A549 treated with Hydrocortisone at 1 μM for 4 hours (cell line): ENCODE measurements around the gene SERPINA4. TPM values are rescaled to one million over a fixed set of nuclear protein-coding genes. Genes with fewer than 3 reads are reported as not detected.

ENCODE experiments used
- total RNA-seq: library from RNA; stranded (reverse); fragments of 200-300 nt; extraction: Qiagen RNA extraction; gene quantifications from 5 replicates; pipeline ENCODE4 v1.2.3, GENCODE V29; 2022

Gene SERPINA4
- 0.05 to 0.08 TPM (median 0.06 TPM) in 3 of 5 replicates, not detected in the others for total RNA-seq

GRCh38 chr14:94560751-94561655 is at the start of gene SERPINA4:
Gene SERPINA4 (plus strand): TSS chr14:94561442. CDS start chr14:94563483, 2,041 bp downstream.

DNA sequence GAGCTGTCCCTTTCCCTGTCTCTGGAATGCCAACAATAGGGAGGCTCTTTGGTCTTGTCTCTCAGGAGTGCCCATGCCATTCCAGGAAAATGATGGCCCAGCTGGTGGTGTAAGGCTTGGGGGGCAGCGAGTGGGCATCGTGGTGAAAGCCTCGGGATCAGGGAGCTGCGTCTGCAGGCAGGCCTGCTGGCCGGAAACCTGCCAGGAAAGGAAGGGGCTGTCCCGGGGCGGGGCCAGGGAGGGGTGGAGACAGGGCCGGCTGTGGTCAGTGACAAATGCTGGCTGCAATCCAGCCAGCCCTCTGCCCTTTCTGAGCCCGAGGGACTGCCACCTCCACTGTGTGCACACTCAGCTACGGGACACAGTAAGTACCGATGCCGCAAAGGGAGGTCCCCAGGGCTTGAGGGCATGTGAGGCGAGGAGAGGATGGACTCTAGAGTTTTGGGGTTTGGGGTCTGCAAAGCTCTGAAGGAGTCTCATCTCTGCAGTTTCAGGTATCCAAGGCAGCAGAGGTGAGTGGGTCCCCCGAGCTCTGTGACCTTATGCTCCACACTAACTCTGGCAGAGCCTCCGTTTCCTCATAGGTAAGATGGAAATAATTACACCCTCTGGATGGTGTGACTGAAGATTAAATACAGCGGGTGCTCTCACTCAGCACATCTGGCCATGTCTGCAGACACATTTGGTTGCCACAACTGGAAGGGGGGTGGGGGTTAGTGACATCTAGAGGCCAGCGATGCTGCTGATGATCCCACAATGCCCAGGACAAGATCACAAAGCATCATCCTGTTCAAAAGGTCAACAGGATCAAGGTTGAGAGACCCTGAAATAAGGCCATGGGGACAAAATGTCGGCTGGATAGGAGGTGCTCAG is 20.1 kb downstream of the SERPINA4 start, which contains the start of gene SERPINA5:
Gene SERPINA5 (plus strand): TSS at position 300 of the 873 bp plus-strand sequence. CDS start 5,937 bp downstream, outside the sequence.

GRCh38 chr14:94612174-94612573 is 50.9 kb downstream of the SERPINA4 start, which contains the start of gene SERPINA3:
Gene SERPINA3 (plus strand): TSS chr14:94612391. CDS start chr14:94614442, 2,051 bp downstream.

Other genes starting within 250 kb of the SERPINA4 start
- 0.92 to 1.4 TPM (median 1.2 TPM) in 5 replicates for gene SERPINA6, start 238.1 kb upstream of the SERPINA4 start, total RNA-seq
- gene SERPINA2, start 194.7 kb upstream of the SERPINA4 start, total RNA-seq, result not detected in 5 replicates
- gene SERPINA1, start 172.8 kb upstream of the SERPINA4 start, total RNA-seq, result 1.2 to 2.2 TPM (median 1.9 TPM) in 5 replicates
- not detected in 5 replicates for gene SERPINA11, start 108.6 kb upstream of the SERPINA4 start, total RNA-seq
- not detected in 5 replicates for gene SERPINA9, start 85.2 kb upstream of the SERPINA4 start, total RNA-seq
- 0.06 TPM in 1 of 5 replicates, not detected in the others for gene SERPINA12, start 52.0 kb upstream of the SERPINA4 start, total RNA-seq
- 0.17 to 0.28 TPM (median 0.22 TPM) in 5 replicates for gene SERPINA5, start 20.0 kb downstream of the SERPINA4 start, total RNA-seq
- 11.8 to 16.1 TPM (median 13.4 TPM) in 5 replicates for gene SERPINA3, start 50.9 kb downstream of the SERPINA4 start, total RNA-seq
- gene GSC, start 208.7 kb downstream of the SERPINA4 start, total RNA-seq, result 0.28 to 0.31 TPM (median 0.30 TPM) in 5 replicates